Activated gamma-delta T cell (primary cell): ENCODE results near the gene GUCA2B.

Experiments used
- DNase-seq: peaks from one replicate; lab custom pipeline; 2025; lab: John Stamatoyannopoulos, UW

The GUCA2B gene

DNA sequence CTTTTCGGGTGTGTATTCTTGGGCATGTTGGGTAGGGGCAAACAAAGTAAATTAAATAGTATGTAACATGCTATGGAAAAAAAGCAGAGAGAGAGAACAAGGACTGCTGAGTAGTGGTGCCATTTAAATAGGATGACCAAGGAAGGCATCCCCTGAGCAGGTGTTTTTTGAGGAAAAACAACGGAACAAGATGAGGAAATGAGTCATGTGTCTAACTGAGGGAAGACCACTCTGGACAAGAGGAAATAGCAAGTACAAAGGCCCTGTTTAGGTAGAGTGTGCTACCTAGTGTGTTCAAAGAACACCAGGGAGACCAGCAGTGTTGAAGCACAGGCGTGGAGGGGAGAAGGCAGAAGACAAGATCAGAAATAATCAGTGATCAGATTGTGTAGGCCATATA is 31.4 kb downstream of the GUCA2B start:
- DNase-seq, result no peak

DNA sequence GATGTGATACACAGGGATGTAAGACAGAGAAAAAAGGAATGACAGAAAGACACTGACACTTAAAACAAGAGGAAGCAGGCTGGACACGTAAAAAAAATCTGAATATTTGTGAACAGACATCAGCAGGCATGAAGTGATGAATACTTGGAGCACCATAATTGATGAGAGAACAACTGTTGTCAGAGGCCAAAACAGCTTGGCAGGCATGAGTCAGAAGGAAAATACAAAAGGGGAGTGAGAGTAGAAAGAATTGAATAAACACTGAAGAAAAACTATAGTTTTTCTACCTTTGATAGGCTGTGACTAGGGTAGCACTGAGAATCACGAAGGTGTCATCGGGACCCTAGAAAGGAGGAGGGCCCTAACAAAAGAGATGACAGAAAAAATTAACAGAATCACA is 32.9 kb downstream of the GUCA2B start:
- DNase-seq, result no peak

DNA sequence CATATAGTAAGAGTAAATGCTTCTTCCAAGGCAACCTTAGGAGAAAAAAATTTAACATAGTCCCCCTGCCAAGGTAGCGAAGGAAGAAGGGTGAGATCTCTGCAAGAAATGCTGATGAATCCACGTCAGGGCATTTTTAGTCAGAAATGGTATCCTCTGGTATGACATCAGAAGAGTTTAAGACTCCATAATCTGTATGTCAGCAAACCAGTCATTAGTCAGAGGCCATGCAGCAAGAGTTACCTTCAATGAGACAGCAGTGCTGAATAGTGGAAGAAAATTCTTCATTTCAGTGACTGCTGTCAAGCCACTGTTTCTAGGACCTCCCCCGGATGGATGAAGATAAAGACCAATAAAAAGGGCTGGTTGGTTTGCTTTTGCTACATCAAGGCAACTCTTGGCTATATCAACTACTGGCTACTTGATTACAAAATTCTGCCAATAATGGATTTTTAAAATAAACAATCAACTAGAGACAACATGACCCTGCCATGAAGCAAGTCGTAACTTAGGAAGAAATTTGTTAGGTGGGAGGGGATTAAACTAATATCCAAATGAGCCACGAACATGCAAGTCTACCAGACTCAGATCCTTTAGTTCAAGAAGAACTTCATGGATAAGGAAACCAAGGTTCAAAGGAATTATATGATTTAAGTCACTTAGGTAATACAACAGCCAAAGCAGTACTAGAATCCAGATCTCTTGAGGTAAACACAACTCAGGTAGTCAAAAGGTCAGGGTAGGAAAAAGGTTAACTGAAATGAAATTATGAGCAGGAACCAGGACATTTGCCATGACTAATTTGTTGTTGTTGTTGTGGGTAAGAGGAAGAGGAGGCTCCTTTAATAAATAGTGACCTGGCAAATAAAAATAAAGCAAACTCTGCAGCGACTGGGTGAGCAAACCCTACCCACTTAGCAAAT is 37.0 kb downstream of the GUCA2B start:
- DNase-seq, result no peak

- no peak for DNase-seq
Measured at GRCh38 chr1:42191319-42191718, 38.1 kb downstream of the GUCA2B start.

GRCh38 chr1:42192106-42192505 is 38.9 kb downstream of the GUCA2B start:
- no peak for DNase-seq

- no peak for DNase-seq
Measured at GRCh38 chr1:42195841-42196240, 42.6 kb downstream of the GUCA2B start.

DNA sequence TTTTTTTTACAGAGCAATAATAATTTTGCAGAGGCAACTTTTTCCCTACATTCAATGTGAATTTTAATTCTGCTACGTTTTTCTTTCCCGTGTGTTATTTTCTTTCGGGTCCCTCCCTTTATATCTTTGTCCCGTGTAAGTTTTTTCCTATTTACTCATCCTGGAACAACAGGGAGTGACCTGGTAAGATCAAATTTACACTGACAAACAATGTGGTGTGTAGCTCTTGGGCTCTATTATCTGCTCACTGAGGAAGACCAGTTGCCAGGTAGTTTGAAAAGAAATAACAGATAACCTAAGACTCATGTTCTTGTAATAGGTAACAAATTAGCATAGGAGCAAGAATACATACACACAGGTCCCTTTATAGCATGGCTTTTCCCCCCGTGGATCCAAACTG is 45.0 kb downstream of the GUCA2B start:
- DNase-seq, result no peak

- DNase-seq, result no peak
Measured at GRCh38 chr1:42201986-42202385, 48.8 kb downstream of the GUCA2B start.
